ENCODE data around the gene RAD9A. TPM values are rescaled to one million over a fixed set of nuclear protein-coding genes. Genes with fewer than 3 reads are reported as not detected.

Gene RAD9A
- total and polyA plus RNA-seq, 2 of the 4 experiments (the other 2 are of a cell fraction): 2.0 to 10.3 TPM

DNA sequence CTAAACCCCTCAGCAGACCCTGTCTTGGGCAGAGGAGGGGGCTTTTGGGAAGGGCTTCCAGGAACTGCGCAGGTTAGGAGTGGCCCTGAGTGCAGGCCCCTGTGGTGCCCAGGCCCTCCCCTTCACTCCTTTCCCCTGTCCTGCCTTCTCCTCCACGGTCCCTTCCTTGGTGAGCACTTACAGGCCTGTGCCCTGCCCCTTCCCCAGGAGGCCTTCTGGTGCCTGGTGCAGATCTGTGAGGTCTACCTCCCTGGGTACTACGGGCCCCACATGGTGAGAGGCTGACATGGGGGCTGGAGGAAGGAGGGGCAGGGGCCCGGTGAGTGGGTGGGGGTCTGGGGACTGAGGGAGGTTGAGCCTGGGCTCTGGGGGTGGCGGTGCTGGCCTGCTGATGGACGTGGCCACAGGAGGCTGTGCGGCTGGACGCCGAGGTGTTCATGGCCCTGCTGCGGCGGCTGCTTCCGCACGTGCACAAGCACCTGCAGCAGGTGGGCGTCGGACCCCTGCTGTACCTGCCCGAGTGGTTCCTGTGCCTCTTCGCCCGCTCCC, 14.7 kb downstream of the RAD9A start:
- no CpG with 5 or more reads among the region's 18 CpGs for WGBS, 2 experiments (ENCODE audit: extremely low coverage in 2 of 2, insufficient read length in 1 of 2)
- H4K8ac ChIP-seq (ENCODE audit: low read depth in 2 of 2, low read length in 2 of 2): no peak overlapping the region
- TF ChIP-seq ELK1 (IDR thresholded peaks at IDR 0.05; ENCODE audit: borderline replicate concordance, low read depth, low read length) (no peak), CHD1 (IDR thresholded peaks at IDR 0.05; ENCODE audit: low read depth, low read length) (no peak), POLR2A (IDR thresholded peaks at IDR 0.05; ENCODE audit: low read depth, low read length) (no peak), RCOR1 (IDR thresholded peaks at IDR 0.05; ENCODE audit: insufficient replicate concordance, low read length) (no peak), MAZ (IDR thresholded peaks at IDR 0.05; ENCODE audit: borderline replicate concordance, low read depth, low read length) (no peak), NFE2L2 (IDR thresholded peaks at IDR 0.05; ENCODE audit: low read depth, low read length) (no peak), MXI1 (IDR thresholded peaks at IDR 0.05; ENCODE audit: borderline replicate concordance, low read depth, low read length) (no peak), BHLHE40 (IDR thresholded peaks at IDR 0.05; ENCODE audit: low read depth, low read length) (no peak), RFX5 (IDR thresholded peaks at IDR 0.05; ENCODE audit: low read depth, low read length) (no peak), MAFK (IDR thresholded peaks at IDR 0.05; ENCODE audit: low read depth, low read length) (no peak), FOS (IDR thresholded peaks at IDR 0.05; ENCODE audit: low read depth, low read length) (no peak), SMC3 (IDR thresholded peaks at IDR 0.05; ENCODE audit: low read depth, low read length) (no peak), CEBPB (IDR thresholded peaks at IDR 0.05; ENCODE audit: low read depth, low read length) (no peak), RAD21 (IDR thresholded peaks at IDR 0.05; ENCODE audit: low read length) (no peak)
- H3K18ac ChIP-seq (ENCODE audit: low read depth, low read length): no peak overlapping the region
- no peak overlapping the region for H3K9ac ChIP-seq (ENCODE audit: low read depth, low read length)
- DNase-seq: no peak
- H3K9me1 ChIP-seq (ENCODE audit: insufficient read depth, low read length): no peaks in the 10 kb centered on the region
- H4K5ac ChIP-seq (ENCODE audit: low read depth, low read length): no peak overlapping the region
- no peak overlapping the region for H4K91ac ChIP-seq (ENCODE audit: insufficient read depth, low read depth, low read length)
- H2BK15ac ChIP-seq (ENCODE audit: low read depth, low read length): no peak overlapping the region
- no peaks in the 10 kb centered on the region for H3K9me3 ChIP-seq (ENCODE audit: control insufficient read depth, insufficient read depth, low read length)
- intact Hi-C loops (cut with micrococcal nuclease) (no loop called here), dilution Hi-C loops (cut with HindIII; ENCODE audit: low sequenced_read_pairs, unreplicated experiment) (no loop called here), in situ Hi-C loops (cut with MboI; ENCODE audit: low sequenced_read_pairs) (no loop called here)
- H3K27me3 ChIP-seq (ENCODE audit: control insufficient read depth, insufficient read depth, low read length): peaks cover 39% of the 10 kb centered on the region
- no peaks in the 10 kb centered on the region for H4K20me1 ChIP-seq (ENCODE audit: insufficient read depth, low read length)
- no peak overlapping the region for H2BK20ac ChIP-seq (ENCODE audit: low read depth, low read length)
- H2BK120ac ChIP-seq (ENCODE audit: low read depth, low read length): no peak overlapping the region
- no peak overlapping the region for H3K4ac ChIP-seq (ENCODE audit: low read depth, low read length)
- no peak for ATAC-seq (ENCODE audit: low read depth)
- POLR2A ChIA-PET (ENCODE audit: unreplicated experiment): interaction anchor here (0.6 kb wide), 2 partner anchors 31 to 108 kb away, joined by 6 to 12 read pairs; partner anchors contain the start of gene PTPRCAP
- no peaks in the 10 kb centered on the region for H3K79me1 ChIP-seq (ENCODE audit: low read depth in 1 of 2, low read length in 2 of 2)
- H3K36me3 ChIP-seq (ENCODE audit: control insufficient read depth, insufficient read depth, low read length): no peaks in the 10 kb centered on the region
- H3K56ac ChIP-seq (ENCODE audit: extremely low read depth, insufficient read depth, low read length): no peak overlapping the region
- no TSS peak for BruUV-seq (replicated peaks)
- peak overlapping the region; percentile 65 for H2AK9ac ChIP-seq (replicated peaks; ENCODE audit: low read depth, low read length, poor library complexity)
- H3K4me3 ChIP-seq (ENCODE audit: insufficient read depth, low read depth, low read length): no peak overlapping the region
- no peak overlapping the region for H3K27ac ChIP-seq (ENCODE audit: insufficient read depth, low read length)
- H3K14ac ChIP-seq (replicated peaks; ENCODE audit: low read depth, low read length): no peak overlapping the region
- H2AK5ac ChIP-seq (ENCODE audit: low read depth, low read length): no peak overlapping the region
- CTCF ChIA-PET: interaction anchor here (0.6 kb wide), 1 partner anchor 12 kb away, joined by 4 read pairs; no protein-coding TSS in a partner anchor
- H2BK5ac ChIP-seq (ENCODE audit: low read depth, low read length, poor library complexity, severe bottlenecking): no peak overlapping the region
- H3K23ac ChIP-seq (ENCODE audit: low read depth, low read length): no peak overlapping the region
- H3K4me1 ChIP-seq (ENCODE audit: control insufficient read depth, insufficient read depth, low read length): peaks cover 3% of the 10 kb centered on the region
- H3K4me2 ChIP-seq (ENCODE audit: low read depth, low read length): no peak overlapping the region
- no peak overlapping the region for H2AFZ ChIP-seq (replicated peaks; ENCODE audit: low read length, poor library complexity)
